HG03175 (cell line): Measurements from ENCODE around the gene CANX.

Experiments used
- ATAC-seq: cut with Tn5 transposase; IDR thresholded peaks from one replicate; pipeline ENCODE4 v1.9.1; 2021; ENCODE audit warnings: mild to moderate bottlenecking, moderate library complexity; ENCODE audit not compliant: unreplicated experiment

Gene CANX

GRCh38 chr5:179773686-179774040 is 74.9 kb downstream of the CANX start:
- no peak for ATAC-seq

DNA sequence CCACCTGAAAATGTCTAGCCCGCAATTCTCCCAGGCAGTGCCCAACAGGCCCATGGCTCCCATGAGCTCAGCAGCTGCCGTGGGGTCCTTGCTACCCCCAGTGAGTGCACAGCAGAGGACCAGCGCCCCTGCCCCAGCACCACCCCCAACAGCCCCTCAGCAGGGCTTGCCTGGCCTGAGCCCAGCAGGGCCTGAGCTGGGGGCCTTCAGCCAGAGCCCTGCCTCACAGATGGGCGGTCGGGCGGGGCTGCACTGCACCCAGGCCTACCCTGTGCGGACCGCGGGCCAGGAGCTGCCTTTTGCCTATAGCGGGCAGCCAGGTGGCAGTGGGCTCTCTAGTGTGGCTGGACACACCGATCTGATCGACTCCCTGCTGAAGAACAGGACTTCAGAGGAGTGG is 75.7 kb downstream of the CANX start:
- ATAC-seq = no peak

- no peak for ATAC-seq
These were observed 77.7 kb downstream of the CANX start for GRCh38 chr5:179776411-179776938.

DNA sequence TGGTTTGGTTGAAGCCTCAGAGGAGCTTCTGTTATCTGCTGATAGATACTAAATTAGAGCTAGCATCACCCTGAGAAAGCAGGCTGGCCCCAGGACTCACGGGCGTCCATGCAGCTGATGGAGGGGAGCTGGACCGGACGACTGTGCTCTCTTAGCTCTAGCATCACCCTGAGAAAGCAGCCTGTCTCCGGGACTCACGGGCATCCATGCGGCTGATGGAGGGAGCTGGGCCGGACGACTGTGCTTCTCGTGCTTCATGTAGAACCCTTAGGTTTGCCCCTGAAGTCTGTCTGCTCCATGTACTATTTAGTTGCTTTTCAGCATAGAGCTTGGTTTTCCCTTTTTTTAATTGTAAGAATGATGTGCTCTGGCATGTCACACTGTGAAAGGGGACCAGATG is 78.7 kb downstream of the CANX start:
- ATAC-seq = no peak

- no peak for ATAC-seq
These were observed 79.1 kb downstream of the CANX start for GRCh38 chr5:179777909-179778308.

GRCh38 chr5:179778591-179778990 is 79.8 kb downstream of the CANX start:
- ATAC-seq = no peak

- no peak for ATAC-seq
These were observed 81.1 kb downstream of the CANX start for GRCh38 chr5:179779826-179780225.

- ATAC-seq = no peak
These were observed 81.6 kb downstream of the CANX start for GRCh38 chr5:179780362-179780761.
